ENCODE measurements around the gene CTSC. TPM values are rescaled to one million over a fixed set of nuclear protein-coding genes. Genes with fewer than 3 reads are reported as not detected.
"Not testable (repeated sequence)": the region's sequence is repeated elsewhere in the genome, so short reads cannot be mapped to it uniquely, and the experiment has no call there.

CTSC gene
- total RNA-seq, 1 donor from 2014 or later = 149 TPM

- no peak for DNase-seq (ENCODE audit: low spot score)
These were observed 14.6 kb upstream of the CTSC start for GRCh38 chr11:88352139-88352538.

- no peak for DNase-seq (ENCODE audit: low spot score)
These were observed 11.3 kb upstream of the CTSC start for GRCh38 chr11:88348870-88349269.

- DNase-seq (ENCODE audit: low spot score) = no peak
These were observed 8.4 kb upstream of the CTSC start for GRCh38 chr11:88345949-88346348.

GRCh38 chr11:88345408-88345807 is 7.9 kb upstream of the CTSC start:
- no peak for DNase-seq (ENCODE audit: low spot score)

GRCh38 chr11:88344869-88345268 is 7.3 kb upstream of the CTSC start:
- no peak for DNase-seq (ENCODE audit: low spot score)

DNA sequence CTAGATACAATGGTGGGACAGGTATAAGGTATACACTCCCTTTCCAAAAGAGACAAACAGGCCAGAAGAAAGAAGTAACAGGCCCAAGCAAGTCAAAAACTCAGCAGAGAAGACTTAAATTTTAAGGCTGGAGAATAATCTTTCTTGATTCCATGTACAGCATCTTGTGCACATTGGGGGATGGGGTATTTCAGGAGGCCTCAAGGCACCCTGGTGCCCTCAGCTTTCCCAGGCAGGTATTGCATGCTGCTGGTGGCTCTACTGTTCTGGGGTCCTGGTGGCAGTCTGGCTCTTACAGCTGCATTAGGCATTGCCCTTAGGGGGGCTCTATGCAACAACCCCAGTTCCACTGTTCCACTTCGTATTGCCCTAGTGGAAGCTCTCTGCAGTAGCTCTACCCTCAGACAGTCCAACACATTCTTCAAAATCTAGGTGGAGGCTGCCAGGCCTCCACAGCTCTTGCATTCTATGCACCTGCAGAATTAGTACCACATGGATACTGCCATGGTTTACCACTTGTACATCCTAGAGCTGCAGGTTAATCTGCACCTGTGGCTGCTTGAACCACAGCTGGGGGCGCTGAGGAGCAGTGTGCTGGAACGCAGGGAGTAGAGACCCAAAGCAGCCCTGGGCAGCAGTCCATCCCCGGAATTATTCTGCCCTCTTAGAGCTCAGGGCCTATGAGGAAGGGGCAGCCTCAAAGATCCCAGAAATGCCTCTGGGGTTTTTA is 4.2 kb upstream of the CTSC start:
- DNase-seq (ENCODE audit: low spot score) = no peak

GRCh38 chr11:88340366-88340935 is 2.9 kb upstream of the CTSC start:
- no peak for DNase-seq (ENCODE audit: low spot score)

DNA sequence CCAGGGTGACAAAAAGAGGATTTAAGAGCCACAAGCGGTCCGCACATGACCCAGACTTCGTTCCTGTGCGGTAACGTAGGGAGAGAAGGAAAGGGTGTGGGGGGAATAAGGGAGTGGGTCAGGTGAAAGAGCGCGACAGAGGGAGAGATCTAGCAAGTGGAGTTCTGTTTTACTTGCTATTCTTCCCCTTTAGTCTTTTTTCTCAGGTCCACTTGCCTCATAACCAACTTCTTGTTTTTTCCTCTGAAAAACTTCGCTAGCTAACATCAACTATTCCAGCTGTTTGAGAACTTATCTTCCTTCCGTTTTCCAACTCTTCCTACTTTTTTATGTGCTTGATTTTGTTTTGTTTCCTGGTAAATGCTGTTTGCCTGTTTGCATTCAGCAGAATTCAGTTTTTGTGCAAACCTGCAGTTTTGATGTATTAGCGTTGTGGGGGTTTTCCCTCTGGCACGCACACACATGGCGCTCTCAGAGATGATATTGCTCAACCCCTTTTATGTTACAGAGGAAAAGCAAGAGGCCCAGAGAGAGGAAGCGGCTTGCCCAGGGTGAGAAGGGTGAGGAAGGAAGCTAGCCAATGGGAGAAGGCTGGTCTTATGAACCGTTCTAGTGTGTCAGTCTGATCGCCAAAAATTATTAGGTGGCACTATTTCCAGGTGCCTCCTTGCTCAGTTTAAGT is 592 bp upstream of the CTSC start:
- peak; percentile 38 for DNase-seq (ENCODE audit: low spot score)

DNA sequence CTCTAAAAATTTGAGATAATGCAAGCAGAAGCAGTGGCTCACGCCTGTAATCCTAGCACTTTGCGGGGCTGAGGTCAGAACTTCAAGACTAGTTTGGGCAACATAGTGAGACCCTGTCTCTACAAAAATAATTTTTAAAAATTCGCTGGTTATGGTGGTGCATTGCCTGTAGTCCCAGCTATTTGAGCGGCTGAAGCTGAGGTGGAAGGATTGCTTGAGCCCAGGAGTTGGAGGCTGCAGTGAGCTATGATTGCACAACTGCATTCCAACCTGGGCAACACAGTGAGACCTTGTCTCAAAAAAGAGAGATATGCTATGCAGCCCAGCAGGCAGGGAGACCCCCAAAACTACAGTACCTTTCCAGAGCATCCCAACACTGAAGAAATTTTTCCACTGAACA is 2.3 kb downstream of the CTSC start:
- no peak for DNase-seq (ENCODE audit: low spot score)

GRCh38 chr11:88333862-88334261 is 3.7 kb downstream of the CTSC start:
- DNase-seq (ENCODE audit: low spot score) = no peak

- DNase-seq (ENCODE audit: low spot score) = no peak
These were observed 4.7 kb downstream of the CTSC start for GRCh38 chr11:88332851-88333250.

GRCh38 chr11:88330826-88331428 is 6.6 kb downstream of the CTSC start:
- no peak for DNase-seq (ENCODE audit: low spot score)

DNA sequence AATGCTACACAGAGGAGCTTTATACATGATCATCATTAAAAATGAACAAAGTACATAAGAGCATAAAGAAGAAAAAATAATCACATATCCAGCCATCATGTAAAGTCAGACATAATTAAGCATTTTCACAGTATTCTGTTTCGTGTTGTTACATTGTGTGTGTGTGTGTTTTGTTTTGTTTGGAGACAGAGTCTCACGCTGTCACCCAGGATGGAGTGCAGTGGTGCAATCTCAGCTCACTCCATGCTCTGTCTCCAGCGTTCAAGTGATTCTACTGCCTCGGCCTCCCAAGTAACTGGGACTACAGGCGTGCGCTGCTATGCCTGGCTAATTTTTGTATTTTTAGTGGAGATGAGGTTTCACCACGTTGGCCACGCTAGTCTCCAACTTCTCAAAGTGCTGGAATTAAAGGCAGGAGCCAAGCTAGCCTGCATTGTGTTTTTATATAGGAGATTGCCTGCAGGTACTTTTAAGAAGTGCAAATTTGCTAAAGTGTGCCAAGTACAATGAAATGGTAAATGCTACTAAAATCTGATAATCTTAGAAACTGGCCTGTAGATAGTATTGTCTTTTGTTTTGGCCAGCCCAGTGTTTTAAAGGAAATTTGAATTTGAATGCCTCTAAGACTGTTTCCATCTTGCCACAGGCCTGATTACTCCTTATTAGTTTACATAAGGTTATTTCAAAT is 7.8 kb downstream of the CTSC start:
- no peak for DNase-seq (ENCODE audit: low spot score)

GRCh38 chr11:88327462-88328143 is 9.9 kb downstream of the CTSC start:
- DNase-seq (ENCODE audit: low spot score) = no peak

- no peak for DNase-seq (ENCODE audit: low spot score)
These were observed 10.5 kb downstream of the CTSC start for GRCh38 chr11:88327061-88327460.

- DNase-seq (ENCODE audit: low spot score) = no peak
These were observed 11.4 kb downstream of the CTSC start for GRCh38 chr11:88326099-88326498.

DNA sequence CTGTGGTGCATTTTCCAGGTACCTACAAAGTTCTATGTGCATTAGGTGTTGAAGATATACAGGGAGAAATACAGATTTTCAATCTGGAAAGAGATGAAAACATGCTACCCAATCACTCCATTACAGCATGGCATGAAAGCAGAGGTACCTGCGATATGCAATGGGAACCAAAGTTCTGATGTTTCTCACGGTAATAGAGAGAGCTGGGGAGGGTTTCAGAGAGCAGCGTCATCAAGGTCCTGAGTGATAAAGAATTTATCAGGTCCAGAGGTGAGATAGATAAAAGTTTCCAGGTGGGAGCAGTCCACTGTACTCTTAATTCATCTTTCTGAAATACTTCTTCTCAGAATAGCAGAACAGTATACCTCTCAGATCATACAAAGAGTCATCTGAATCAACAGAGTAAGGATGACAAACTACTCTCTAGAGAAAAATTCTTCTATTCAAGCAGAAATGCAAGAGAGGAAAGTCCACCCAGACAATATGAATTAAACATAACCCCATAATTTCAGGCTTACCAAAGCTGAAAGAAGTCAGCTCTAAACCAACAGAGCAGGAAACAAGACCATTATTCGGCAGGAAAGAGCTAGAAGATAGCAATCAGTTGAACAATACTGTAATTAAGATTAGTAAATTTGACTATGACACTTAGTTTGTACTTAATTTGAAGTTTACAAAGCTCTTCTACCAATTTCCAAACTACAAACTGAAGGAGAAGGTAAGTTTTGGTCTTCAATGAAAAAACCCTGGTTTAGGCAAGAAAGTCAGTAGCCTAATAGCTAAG is 12.8 kb downstream of the CTSC start:
- DNase-seq (ENCODE audit: low spot score) = no peak

- not testable (repeated sequence) for DNase-seq (ENCODE audit: low spot score)
These were observed 14.7 kb downstream of the CTSC start for GRCh38 chr11:88322881-88323280.

DNA sequence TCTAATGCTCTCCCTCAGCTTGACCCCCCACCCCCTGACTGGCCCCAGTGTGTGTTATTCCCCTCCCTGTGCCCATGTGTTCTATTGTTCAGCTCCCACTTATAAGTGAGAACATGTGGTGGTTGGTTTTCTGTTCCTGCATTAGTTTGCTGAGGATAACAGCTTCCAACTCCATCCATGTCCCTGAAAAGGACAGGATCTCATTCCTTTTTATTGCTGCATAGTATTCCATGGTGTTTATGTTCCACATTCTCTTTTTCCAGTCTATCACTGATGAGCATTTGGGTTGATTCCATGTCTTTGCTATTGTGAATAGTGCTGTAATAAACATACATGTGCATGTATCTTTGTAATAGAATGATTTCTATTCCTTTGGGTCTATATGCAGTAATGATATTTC is 16.1 kb downstream of the CTSC start:
- DNase-seq (ENCODE audit: low spot score) = not testable (repeated sequence)

DNA sequence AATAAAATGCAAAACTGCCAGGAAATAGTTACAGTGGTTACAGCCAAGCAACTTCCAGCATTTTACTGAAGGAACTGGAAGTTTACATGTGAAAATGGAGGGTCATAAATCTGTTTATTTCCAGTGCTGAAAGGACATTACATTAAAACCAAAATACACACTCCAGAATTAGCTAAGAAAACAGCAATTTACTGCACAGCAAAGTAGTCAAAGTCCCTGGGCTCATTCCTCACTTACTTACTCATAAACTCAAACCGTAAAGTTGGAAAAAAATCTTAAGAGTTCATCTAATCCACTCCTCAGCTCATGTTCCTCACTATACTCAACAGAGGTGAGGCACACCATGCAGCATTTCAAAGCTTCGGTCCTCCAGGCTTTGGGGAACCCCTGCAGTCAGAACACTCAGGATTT is 17.4 kb downstream of the CTSC start:
- DNase-seq (ENCODE audit: low spot score) = no peak

- DNase-seq (ENCODE audit: low spot score) = no peak
These were observed 19.5 kb downstream of the CTSC start for GRCh38 chr11:88318017-88318416.

All from mucosa of gallbladder (tissue), 1 donor.